Stimulated activated CD4-positive, alpha-beta T cell treated with anti-CD3 and anti-CD28 coated beads, Interleukin-15, amount 100 ng/mL, for 1 hour (primary cell): ENCODE results near the gene CRACR2B.
A peak's percentile ranks its signal among the peaks of the same experiment; 100 is the strongest.

Source experiments
- DNase-seq, 2 donors: peaks; one replicate each; pipeline ENCODE4 v3.0.0-alpha.2; 2020; ENCODE audit warnings: low read depth in 1 of 2, low spot score in 1 of 2

Gene CRACR2B

DNA sequence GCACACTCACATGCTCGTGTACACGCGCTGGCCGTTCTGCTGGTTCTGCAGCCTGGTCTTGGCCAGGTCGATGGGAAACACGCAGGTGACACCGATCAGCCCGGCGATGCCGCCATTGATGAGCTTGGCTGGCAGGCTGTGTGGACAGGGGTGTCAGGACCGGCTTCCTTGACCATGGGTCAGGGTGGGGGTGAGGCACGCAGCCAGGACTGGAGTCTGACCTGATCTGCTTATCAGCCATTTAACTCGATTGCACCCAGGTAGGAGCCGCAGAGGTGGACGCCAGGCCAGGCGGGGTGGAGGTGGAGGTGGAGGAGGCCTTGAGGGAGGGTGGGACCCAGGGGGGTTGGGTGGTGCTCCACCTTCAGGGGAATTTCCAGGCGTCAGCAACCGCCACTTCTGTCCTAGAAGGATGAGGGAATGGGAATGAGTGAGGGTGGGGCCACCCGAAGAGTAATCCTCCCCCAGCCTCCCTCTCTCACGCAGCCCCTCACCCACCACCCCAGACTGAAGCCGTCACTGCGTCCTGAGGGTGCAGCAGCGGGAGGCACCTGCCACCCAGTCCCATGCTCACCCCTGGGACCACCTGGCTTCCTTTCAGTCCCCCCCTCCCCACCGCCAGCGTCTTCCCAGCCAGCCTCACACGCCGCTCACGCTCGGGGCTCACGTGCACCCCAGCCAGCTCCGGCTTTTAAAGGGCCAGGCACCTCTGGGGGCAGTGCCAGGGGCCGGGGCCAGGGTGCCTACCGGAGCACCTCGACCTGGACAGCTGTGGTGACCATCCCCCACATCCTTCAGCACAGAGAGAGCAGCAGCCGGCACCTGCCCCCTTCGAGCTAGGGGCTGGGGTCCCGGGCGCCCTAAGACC is 32.7 kb upstream of the CRACR2B start:
- no peak for DNase-seq

DNA sequence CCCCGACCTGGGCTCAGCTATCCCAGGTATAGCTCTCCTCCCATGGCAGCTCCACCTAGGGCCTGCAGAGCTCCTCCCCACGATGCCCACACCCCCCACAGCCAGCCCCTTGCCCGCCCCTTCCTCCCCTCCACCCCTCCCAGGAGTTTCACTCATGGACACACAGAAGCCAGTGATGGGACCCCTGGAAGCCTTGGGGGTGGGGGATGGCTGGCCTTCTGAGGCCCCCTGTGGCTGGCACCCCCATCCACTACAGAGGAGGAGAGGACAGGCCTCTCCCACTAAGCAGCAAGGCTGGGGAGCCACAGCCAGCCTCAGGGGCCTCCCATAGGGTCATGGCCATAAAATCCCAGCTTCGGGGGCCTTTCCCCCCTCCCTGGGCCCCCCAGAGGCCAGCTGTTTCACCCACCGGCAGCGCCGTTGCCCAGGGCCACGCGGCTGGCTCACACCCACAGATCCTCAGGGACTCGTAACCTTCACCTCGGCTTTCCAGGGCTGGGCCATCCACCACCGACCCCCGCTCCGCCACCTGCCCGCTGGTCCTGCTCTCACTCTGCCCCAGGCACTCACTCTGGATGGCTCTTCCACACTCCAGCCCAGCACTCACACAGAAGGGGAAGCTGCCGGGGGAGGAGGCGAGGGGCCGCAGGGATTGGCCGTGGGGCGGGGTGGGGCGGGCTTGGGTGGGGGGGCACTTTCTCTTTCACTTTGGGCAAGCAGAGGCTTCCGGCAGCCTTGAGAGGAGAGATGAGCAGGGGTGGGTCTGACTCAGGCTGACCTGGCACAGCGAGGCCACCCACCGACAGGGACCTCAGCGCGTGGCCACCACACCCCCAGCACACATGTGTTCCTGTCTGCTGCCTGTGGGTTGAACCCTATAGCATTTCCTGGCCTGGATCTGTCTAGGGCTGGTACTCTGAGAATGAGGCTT is 31.8 kb upstream of the CRACR2B start:
- peak; percentile 46 to 70 for DNase-seq

- DNase-seq = no peak
Observed at GRCh38 chr11:796565-797295, 31.0 kb upstream of the CRACR2B start.

DNA sequence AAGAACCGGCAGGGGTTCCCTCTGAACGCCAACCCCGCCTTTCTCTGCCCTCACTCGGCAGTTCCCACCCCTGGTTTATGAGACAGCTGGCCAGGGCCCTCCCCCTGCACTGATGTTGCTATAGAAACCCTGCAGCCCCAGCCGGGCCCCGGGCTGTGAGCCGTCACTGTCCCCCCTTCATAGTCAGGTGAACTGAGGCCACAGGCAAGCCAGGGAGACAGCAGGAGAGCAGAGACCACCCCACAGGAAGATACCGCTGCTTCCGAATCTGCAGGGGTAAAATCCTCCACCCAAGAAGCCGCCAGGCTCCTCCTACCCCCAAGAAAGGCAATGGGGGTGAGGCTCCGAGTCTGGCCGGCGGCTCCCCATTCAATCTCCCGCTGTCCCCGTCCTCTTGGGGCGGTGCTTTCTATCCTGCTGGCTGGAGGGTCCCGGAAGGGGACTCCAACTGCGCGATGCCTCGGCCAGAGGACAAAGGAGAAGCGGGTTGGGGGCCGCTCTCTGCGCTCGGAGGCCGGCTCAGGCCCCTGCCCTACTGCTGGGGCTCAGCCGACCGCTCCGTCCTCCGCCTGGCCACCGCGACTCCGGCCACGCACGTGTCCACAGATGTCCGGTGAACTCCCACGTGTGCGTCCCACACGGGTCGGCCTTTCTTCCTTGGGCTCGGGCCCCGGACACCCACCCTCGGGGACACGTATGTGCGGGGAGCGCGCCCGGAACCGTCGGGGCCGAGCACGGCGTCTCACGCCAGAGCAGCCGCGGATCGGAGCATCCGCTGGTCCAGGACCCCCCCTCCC is 30.2 kb upstream of the CRACR2B start:
- peak; percentile 40 to 58 for DNase-seq

GRCh38 chr11:798093-798713 is 29.5 kb upstream of the CRACR2B start, which contains the start of gene SLC25A22:
Gene SLC25A22 (minus strand): TSS chr11:798281. CDS start chr11:795006, 3,275 bp downstream.
- DNase-seq = peak; percentile 72 to 80

DNA sequence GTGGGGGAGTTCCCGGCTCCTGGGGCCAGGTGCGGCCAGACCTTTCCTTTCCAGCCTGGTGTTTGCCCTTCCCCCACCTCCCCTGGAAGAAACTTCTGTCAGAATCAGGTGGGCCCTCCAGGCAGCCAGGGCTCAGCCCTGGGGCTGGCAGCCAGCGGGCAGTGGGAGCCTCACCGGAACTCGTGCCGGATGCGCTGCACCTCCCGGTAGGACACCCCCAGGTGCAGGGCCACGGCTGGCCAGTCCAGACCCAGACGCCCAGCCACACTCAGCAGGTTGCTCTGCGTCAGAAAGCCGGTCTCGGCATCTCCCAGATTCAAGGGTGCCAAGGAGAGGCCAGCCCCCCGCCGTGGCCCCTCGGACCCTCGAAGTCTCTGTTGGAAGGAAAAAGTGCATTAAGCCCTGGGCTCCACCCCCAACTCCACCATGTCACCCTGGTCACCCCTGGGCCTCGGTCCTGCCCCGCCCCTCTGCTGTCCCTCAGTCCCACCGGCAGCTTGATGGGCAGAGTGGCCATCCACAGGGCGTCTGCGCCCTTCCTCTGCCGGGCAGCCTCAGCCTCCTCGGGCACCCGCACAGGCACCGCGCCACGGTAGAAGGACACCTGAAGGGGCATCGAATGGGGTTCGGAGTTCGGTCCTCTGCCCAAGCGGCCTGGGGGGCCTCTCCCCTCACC is 27.9 kb upstream of the CRACR2B start:
- no peak for DNase-seq

GRCh38 chr11:800473-800872 is 27.2 kb upstream of the CRACR2B start:
- DNase-seq = no peak

DNA sequence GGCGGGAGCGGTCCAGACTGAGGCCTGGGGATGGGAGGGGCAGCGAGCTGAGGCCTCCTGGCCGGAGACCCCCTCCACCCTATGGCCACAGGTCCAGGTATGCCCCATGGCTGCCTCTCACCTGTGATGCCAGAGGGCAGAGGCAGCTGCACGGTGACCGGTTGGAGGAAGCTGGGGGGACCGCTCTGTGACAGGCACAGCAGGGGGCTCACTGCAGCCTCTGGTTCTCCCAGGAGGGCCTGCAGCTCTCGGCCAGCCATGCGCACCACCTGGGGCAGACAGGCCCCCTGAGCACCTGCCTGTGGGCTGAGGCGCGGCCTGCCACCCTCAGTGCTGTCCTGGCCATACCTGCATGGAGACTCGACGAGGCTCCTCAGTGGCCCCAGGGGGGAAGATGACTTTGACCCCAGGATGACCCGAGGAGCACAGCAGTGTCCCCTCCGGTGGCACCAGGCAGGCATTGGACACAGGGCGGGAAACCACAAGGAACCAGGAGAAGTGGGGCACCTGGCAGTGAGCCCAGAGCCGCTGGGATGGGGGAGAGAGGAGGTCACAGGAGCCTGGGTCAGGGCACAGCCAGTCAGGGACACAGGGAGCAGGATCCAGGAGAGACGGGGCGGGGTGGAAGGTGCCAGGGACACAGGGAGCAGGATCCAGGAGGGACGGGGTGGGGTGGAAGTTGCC is 26.5 kb upstream of the CRACR2B start:
- no peak for DNase-seq

GRCh38 chr11:802018-802617 is 25.6 kb upstream of the CRACR2B start:
- no peak for DNase-seq

- no peak for DNase-seq
Observed at GRCh38 chr11:802693-803466, 24.8 kb upstream of the CRACR2B start.

GRCh38 chr11:803467-803742 is 24.3 kb upstream of the CRACR2B start:
- no peak for DNase-seq

GRCh38 chr11:803770-804598 is 23.7 kb upstream of the CRACR2B start:
- no peak for DNase-seq

DNA sequence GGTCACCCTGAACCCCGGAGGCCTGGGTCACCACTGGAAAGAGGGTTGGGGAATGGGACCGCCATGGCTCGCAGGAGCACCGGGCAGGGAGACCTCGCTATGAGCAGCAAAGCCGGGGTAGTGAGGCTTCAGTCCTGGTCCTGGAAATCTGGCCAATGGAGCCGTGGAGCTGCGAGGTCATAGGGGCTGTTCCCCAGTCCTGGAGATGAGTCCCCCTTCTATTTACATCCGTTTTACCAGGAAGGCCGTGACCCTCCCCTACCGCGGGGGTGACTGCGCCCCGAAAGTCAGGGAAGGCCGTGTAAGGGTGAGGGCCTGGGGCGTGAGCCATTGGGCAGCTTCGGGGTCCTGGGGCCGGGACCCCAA is 23.1 kb upstream of the CRACR2B start:
- no peak for DNase-seq

- no peak for DNase-seq
Observed at GRCh38 chr11:808427-809286, 19.1 kb upstream of the CRACR2B start.

- DNase-seq = peak; percentile 93 to 95
Observed at GRCh38 chr11:809287-810039, 18.3 kb upstream of the CRACR2B start, which contains the start of gene RPLP2. Gene RPLP2 (plus strand): TSS chr11:809967. CDS start chr11:810235, 268 bp downstream.
